CD8-positive, alpha-beta memory T cell (primary cell): Measurements from ENCODE around the gene TOB1. TPM values are rescaled to one million over a fixed set of nuclear protein-coding genes. Genes with fewer than 3 reads are reported as not detected.

ENCODE experiments used
- CTCF ChIA-PET: fragments of 350-600 bp; sonication (Branson Sonifier 250); formaldehyde crosslinking; loops from one replicate; lab custom pipeline; 2021; ENCODE audit warnings: antibody characterized with exemption; lab: Charles Lee
- POLR2A ChIA-PET: fragments of 350-600 bp; sonication (Branson Sonifier 250); formaldehyde crosslinking; loops from one replicate; lab custom pipeline; 2021; ENCODE audit warnings: antibody characterized with exemption; lab: Charles Lee
- DNase-seq, 5 donors: peaks; one replicate each; pipeline versions ENCODE4 v3.0.0 to v3.0.0-alpha.2; 2020 to 2022; ENCODE audit warnings: mixed read lengths in 1 of 5
- H3K27ac ChIP-seq: one replicate; pipeline ENCODE4 v1.7.0; 2013; ENCODE audit warnings: low read depth, mild to moderate bottlenecking, low read length, moderate library complexity
- H3K27me3 ChIP-seq: 2 replicates; pipeline ENCODE4 v1.7.0; 2013; ENCODE audit warnings: low read length, mild to moderate bottlenecking; ENCODE audit not compliant: insufficient read depth, poor library complexity, severe bottlenecking
- H3K36me3 ChIP-seq: 2 replicates; pipeline ENCODE4 v1.7.0; 2013; ENCODE audit warnings: mild to moderate bottlenecking, low read length, moderate library complexity; ENCODE audit not compliant: insufficient read depth
- H3K4me1 ChIP-seq: 2 replicates; pipeline ENCODE4 v1.7.0; 2013; ENCODE audit warnings: mild to moderate bottlenecking, low read length, moderate library complexity; ENCODE audit not compliant: insufficient read depth
- H3K4me3 ChIP-seq: 2 replicates; pipeline ENCODE4 v1.7.0; 2013; ENCODE audit warnings: mild to moderate bottlenecking, low read length
- H3K9me3 ChIP-seq: 2 replicates; pipeline ENCODE4 v1.7.0; 2013; ENCODE audit warnings: mild to moderate bottlenecking, low read length
- H3K27ac Mint-ChIP-seq, 8 donors: one replicate each; pipeline ENCODE4 v1.8.0; 2020 to 2021; ENCODE audit warnings: mixed read lengths in 8 of 8, mild to moderate bottlenecking in 6 of 8, inconsistent platforms in 3 of 8, moderate library complexity in 3 of 8
- H3K27me3 Mint-ChIP-seq, 2 donors: one replicate each; pipeline ENCODE4 v1.8.0; 2020 to 2021; ENCODE audit warnings: mixed read lengths in 2 of 2, mild to moderate bottlenecking in 1 of 2, moderate library complexity in 1 of 2
- H3K36me3 Mint-ChIP-seq, 3 donors: one replicate each; pipeline ENCODE4 v1.8.0; 2020 to 2021; ENCODE audit warnings: mixed read lengths in 3 of 3, inconsistent platforms in 1 of 3, mild to moderate bottlenecking in 1 of 3
- H3K4me1 Mint-ChIP-seq, 3 donors: one replicate each; pipeline ENCODE4 v1.8.0; 2020 to 2021; ENCODE audit warnings: mixed read lengths in 3 of 3, inconsistent platforms in 1 of 3, mild to moderate bottlenecking in 1 of 3
- H3K4me3 Mint-ChIP-seq, 7 donors: one replicate each; pipeline ENCODE4 v1.8.0; 2020 to 2021; ENCODE audit warnings: mixed read lengths in 7 of 7, mild to moderate bottlenecking in 6 of 7, moderate library complexity in 4 of 7, inconsistent platforms in 2 of 7
- H3K9me3 Mint-ChIP-seq, 5 donors: one replicate each; pipeline ENCODE4 v1.8.0; 2020 to 2022; ENCODE audit warnings: mixed read lengths in 5 of 5, mild to moderate bottlenecking in 3 of 5, moderate library complexity in 2 of 5, inconsistent platforms in 1 of 5
- polyA plus RNA-seq: library from polyadenylated mRNA; unstranded; fragments of 300-500 nt; fragmentation: Illumina TruSeq; gene quantifications from one replicate; pipeline ENCODE4 v1.2.3, GENCODE V29; 2021
- total RNA-seq, 2 experiments: library from RNA; stranded (reverse); gene quantifications; one replicate each; pipeline ENCODE4 v1.2.3, GENCODE V29; 2021

TOB1 gene
- total RNA-seq: 10 to 100 TPM; 32.6 to 34.5 TPM
- 53.4 TPM for polyA plus RNA-seq

- Histone ChIP-seq H3K4me1 (peaks cover 62% of the 10 kb centered on the region), H3K27ac (peak within 1 kb of the TSS; percentile 98), H3K4me3 (peak within 1 kb of the TSS; percentile 97), H3K9me3 (no peaks in the 10 kb centered on the region), H3K27me3 (no peaks in the 10 kb centered on the region), H3K36me3 (peaks cover 10% of the 10 kb centered on the region)
- Mint-ChIP-seq H3K9me3 (peaks cover 0 to 3% (median 0%) of the 10 kb centered on the region in 5 donors), H3K36me3 (peaks cover 5 to 33% (median 16%) of the 10 kb centered on the region in 3 donors), H3K4me1 (peaks cover 55 to 66% (median 63%) of the 10 kb centered on the region in 3 donors), H3K27me3 (peaks cover 0 to 3% of the 10 kb centered on the region in 2 donors), H3K27ac (peak within 1 kb of the TSS; percentile 99 to 100 (median 99)), H3K4me3 (peak within 1 kb of the TSS; percentile 96 to 99 (median 98))
- DNase-seq: peak; percentile 95 to 97 (median 95)
- ChIA-PET POLR2A (interaction anchor here (0.6 to 5.2 kb wide), 29 partner anchors 9 to 440 kb away, joined by 3 to 70 read pairs (median 6); partner anchors contain the start of genes ACSF2, ANKRD40, LUC7L3 and NME1), CTCF (interaction anchor here (0.6 to 3.6 kb wide), 18 partner anchors 10 to 287 kb away, joined by 3 to 38 read pairs (median 5); partner anchors contain the start of gene NME1)
These were observed at the start of gene TOB1 for GRCh38 chr17:50866261-50866949. Gene TOB1 (minus strand): TSS chr17:50866354. CDS start chr17:50864017, 2,337 bp downstream.

DNA sequence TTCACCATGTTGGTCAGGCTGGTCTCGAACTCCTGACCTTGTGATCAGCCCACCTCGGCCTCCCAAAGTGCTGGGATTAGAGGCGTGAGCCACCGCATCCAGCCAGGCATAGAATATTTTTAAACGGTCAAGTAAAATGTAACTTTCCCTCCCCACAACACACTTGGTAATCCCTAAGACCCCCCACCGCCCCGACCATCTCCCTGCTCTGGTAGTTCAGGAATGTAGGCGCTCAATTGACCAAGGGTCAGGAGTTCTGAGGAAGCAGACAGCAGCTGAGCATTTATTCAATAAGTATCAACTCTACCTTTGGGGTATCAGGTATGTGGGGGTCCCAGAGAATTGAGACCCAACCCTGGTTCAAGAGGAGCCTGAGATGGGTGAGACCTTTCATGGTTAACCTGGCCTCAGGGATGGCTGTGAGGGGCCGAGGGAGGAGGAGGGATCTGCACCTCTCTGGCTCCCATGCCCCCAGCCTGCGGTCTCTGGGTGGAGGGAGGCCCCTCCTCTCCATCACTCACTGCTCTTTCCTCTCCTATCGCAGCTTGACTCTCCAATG is 48.4 kb upstream of the TOB1 start:
- Histone ChIP-seq H3K9me3 (no peaks in the 10 kb centered on the region), H3K27me3 (no peaks in the 10 kb centered on the region), H3K4me1 (peaks cover 66% of the 10 kb centered on the region), H3K4me3 (no peak overlapping the region), H3K27ac (no peak overlapping the region), H3K36me3 (no peaks in the 10 kb centered on the region)
- no peak for DNase-seq
- Mint-ChIP-seq H3K9me3 (no peaks in the 10 kb centered on the region), H3K4me1 (peaks cover 42 to 58% (median 43%) of the 10 kb centered on the region in 3 donors), H3K36me3 (no peaks in the 10 kb centered on the region), H3K27me3 (peaks cover 0 to 1% of the 10 kb centered on the region in 2 donors), H3K27ac (peak overlapping the region in 4 of 8 donors; percentile 29 to 92 (median 56)), H3K4me3 (no peak overlapping the region)
- POLR2A ChIA-PET: interaction anchor here (1.0 kb wide), 1 partner anchor 48 kb away, joined by 3 read pairs; the partner anchor contains the start of gene TOB1
- CTCF ChIA-PET: interaction anchor here (0.9 to 1.2 kb wide), 2 partner anchors 62 to 63 kb away, joined by 3 to 4 read pairs; no protein-coding TSS in a partner anchor

- ChIA-PET CTCF (interaction anchor here (1.5 kb wide), 1 partner anchor 18 kb away, joined by 5 read pairs; no protein-coding TSS in a partner anchor), POLR2A (no interaction called here)
- Histone ChIP-seq H3K4me3 (no peak overlapping the region), H3K27ac (no peak overlapping the region), H3K9me3 (no peaks in the 10 kb centered on the region), H3K36me3 (no peaks in the 10 kb centered on the region), H3K4me1 (peaks cover 66% of the 10 kb centered on the region), H3K27me3 (no peaks in the 10 kb centered on the region)
- H3K27ac Mint-ChIP-seq: peak overlapping the region in 3 of 8 donors; percentile 17 to 87 (median 39)
- no peak for DNase-seq
- no peaks in the 10 kb centered on the region for H3K9me3 Mint-ChIP-seq
- H3K4me3 Mint-ChIP-seq: no peak overlapping the region
- peaks cover 43 to 57% (median 50%) of the 10 kb centered on the region in 3 donors for H3K4me1 Mint-ChIP-seq
- peaks cover 0 to 2% (median 0%) of the 10 kb centered on the region in 3 donors for H3K36me3 Mint-ChIP-seq
- peaks cover 0 to 3% of the 10 kb centered on the region in 2 donors for H3K27me3 Mint-ChIP-seq
These were observed 47.0 kb upstream of the TOB1 start for GRCh38 chr17:50913120-50913519.

GRCh38 chr17:50911890-50912289 is 45.7 kb upstream of the TOB1 start:
- no peaks in the 10 kb centered on the region for H3K27me3 ChIP-seq
- H3K36me3 Mint-ChIP-seq: peaks cover 0 to 3% (median 0%) of the 10 kb centered on the region in 3 donors
- H3K36me3 ChIP-seq: no peaks in the 10 kb centered on the region
- no peak overlapping the region for H3K4me3 ChIP-seq
- no peak overlapping the region for H3K27ac ChIP-seq
- peaks cover 0 to 3% of the 10 kb centered on the region in 2 donors for H3K27me3 Mint-ChIP-seq
- peak overlapping the region in 5 of 8 donors; percentile 27 to 95 (median 81) for H3K27ac Mint-ChIP-seq
- H3K9me3 ChIP-seq: no peaks in the 10 kb centered on the region
- no peak for DNase-seq
- no peak overlapping the region for H3K4me3 Mint-ChIP-seq
- peaks cover 50 to 63% (median 57%) of the 10 kb centered on the region in 3 donors for H3K4me1 Mint-ChIP-seq
- CTCF ChIA-PET: interaction anchor here (1.2 to 1.9 kb wide), 5 partner anchors 14 to 59 kb away, joined by 3 to 5 read pairs (median 4); partner anchors contain the start of gene TOB1
- H3K4me1 ChIP-seq: peaks cover 66% of the 10 kb centered on the region
- H3K9me3 Mint-ChIP-seq: no peaks in the 10 kb centered on the region
- POLR2A ChIA-PET: interaction anchor here (0.8 to 8.1 kb wide), 2 partner anchors 10 to 46 kb away, joined by 3 to 70 read pairs; partner anchors contain the start of gene TOB1

GRCh38 chr17:50911450-50911849 is 45.3 kb upstream of the TOB1 start:
- peaks cover 50 to 58% (median 56%) of the 10 kb centered on the region in 3 donors for H3K4me1 Mint-ChIP-seq
- Histone ChIP-seq H3K27me3 (no peaks in the 10 kb centered on the region), H3K27ac (no peak overlapping the region), H3K9me3 (no peaks in the 10 kb centered on the region), H3K4me1 (peaks cover 65% of the 10 kb centered on the region), H3K36me3 (no peaks in the 10 kb centered on the region), H3K4me3 (no peak overlapping the region)
- ChIA-PET POLR2A (interaction anchor here (0.8 to 8.1 kb wide), 2 partner anchors 10 to 46 kb away, joined by 3 to 70 read pairs; partner anchors contain the start of gene TOB1), CTCF (interaction anchor here (1.0 to 1.9 kb wide), 6 partner anchors 15 to 59 kb away, joined by 3 to 5 read pairs (median 4); partner anchors contain the start of gene TOB1)
- DNase-seq: no peak
- no peaks in the 10 kb centered on the region for H3K9me3 Mint-ChIP-seq
- peaks cover 0 to 3% (median 0%) of the 10 kb centered on the region in 3 donors for H3K36me3 Mint-ChIP-seq
- H3K4me3 Mint-ChIP-seq: peak overlapping the region in 1 of 7 donors; percentile 23
- H3K27me3 Mint-ChIP-seq: peaks cover 0 to 3% of the 10 kb centered on the region in 2 donors
- peak overlapping the region in 7 of 8 donors; percentile 88 to 99 (median 95) for H3K27ac Mint-ChIP-seq

- H3K4me1 Mint-ChIP-seq: peaks cover 50 to 58% (median 56%) of the 10 kb centered on the region in 3 donors
- no peaks in the 10 kb centered on the region for H3K9me3 Mint-ChIP-seq
- Histone ChIP-seq H3K9me3 (no peaks in the 10 kb centered on the region), H3K4me1 (peaks cover 74% of the 10 kb centered on the region), H3K4me3 (peak overlapping the region; percentile 41), H3K36me3 (no peaks in the 10 kb centered on the region), H3K27me3 (no peaks in the 10 kb centered on the region), H3K27ac (peak overlapping the region; percentile 69)
- peaks cover 0 to 3% (median 0%) of the 10 kb centered on the region in 3 donors for H3K36me3 Mint-ChIP-seq
- DNase-seq: peak; percentile 58 to 88 (median 76)
- peaks cover 0 to 1% of the 10 kb centered on the region in 2 donors for H3K27me3 Mint-ChIP-seq
- H3K4me3 Mint-ChIP-seq: peak overlapping the region; percentile 26 to 85 (median 59)
- CTCF ChIA-PET: interaction anchor here (0.7 to 1.2 kb wide), 4 partner anchors 26 to 57 kb away, joined by 3 to 4 read pairs (median 3); partner anchors contain the start of gene TOB1
- POLR2A ChIA-PET: interaction anchor here (8.1 kb wide), 1 partner anchor 44 kb away, joined by 70 read pairs; the partner anchor contains the start of gene TOB1
- peak overlapping the region; percentile 84 to 99 (median 96) for H3K27ac Mint-ChIP-seq
These were observed 43.8 kb upstream of the TOB1 start for GRCh38 chr17:50909765-50910605.
